PC-9 (cell line): ENCODE data around the gene KIF5C. TPM values are rescaled to one million over a fixed set of nuclear protein-coding genes. Genes with fewer than 3 reads are reported as not detected.
A peak's percentile ranks its signal among the peaks of the same experiment; 100 is the strongest.

Source experiments
- Bru-seq: library from RNA; stranded (reverse); fragments of 400-500 nt; gene quantifications from one replicate; lab custom pipeline; 2021; lab: Mats Ljungman, UMichigan
- BruChase-seq, 2 experiments: library from RNA; stranded (reverse); fragments of 400-500 nt; gene quantifications; one replicate each; lab custom pipeline; 2021; lab: Mats Ljungman, UMichigan
- BruUV-seq: library from RNA; stranded (reverse); fragments of 400-500 nt; replicated peaks from 2 replicates; lab custom pipeline; 2021; lab: Mats Ljungman, UMichigan
- CTCF ChIA-PET: fragments of 300-600 bp; sonication (Branson Sonifier 250); formaldehyde crosslinking; loops from one replicate; lab custom pipeline; 2022; ENCODE audit warnings: antibody characterized with exemption; lab: Charles Lee
- POLR2A ChIA-PET: fragments of 300-600 bp; sonication (Branson Sonifier 250); formaldehyde crosslinking; loops from one replicate; lab custom pipeline; 2022; ENCODE audit warnings: antibody characterized with exemption; ENCODE audit not compliant: unreplicated experiment; lab: Charles Lee
- DNase-seq, 2 experiments: peaks; one replicate each; pipeline versions ENCODE4 v3.0.0 to v3.0.0-alpha.2; 2015 to 2022; ENCODE audit warnings: mixed read lengths in 1 of 2
- H2AFZ ChIP-seq: fragments of 200-600 bp; sonication (generic); 2 replicates; pipeline ENCODE4 v1.8.1; 2017; ENCODE audit warnings: antibody characterized with exemption
- H3F3A ChIP-seq: fragments of 200-600 bp; sonication (generic); 2 replicates; pipeline ENCODE4 v1.8.1; 2017; ENCODE audit warnings: antibody characterized with exemption, mild to moderate bottlenecking, low read depth; ENCODE audit not compliant: insufficient read depth
- H3K27ac ChIP-seq: fragments of 200-600 bp; sonication (generic); 2 replicates; pipeline ENCODE4 v1.6.1; 2016; ENCODE audit warnings: mixed run types
- H3K27me3 ChIP-seq: fragments of 200-600 bp; sonication (generic); 2 replicates; pipeline ENCODE4 v1.6.1; 2016; ENCODE audit warnings: low read depth, mixed run types; ENCODE audit not compliant: insufficient read depth
- H3K36me3 ChIP-seq: fragments of 200-600 bp; sonication (generic); 2 replicates; pipeline ENCODE4 v1.6.1; 2016; ENCODE audit warnings: low read depth, mixed run types
- H3K4me1 ChIP-seq: fragments of 200-600 bp; sonication (generic); replicated peaks from 2 replicates; pipeline ENCODE4 v1.6.1; 2016; ENCODE audit warnings: mixed run types; ENCODE audit not compliant: insufficient read depth
- H3K4me2 ChIP-seq: fragments of 200-600 bp; sonication (generic); 2 replicates; pipeline ENCODE4 v1.6.1; 2017; ENCODE audit warnings: mixed run types
- H3K4me3 ChIP-seq: fragments of 200-600 bp; sonication (generic); 2 replicates; pipeline ENCODE4 v1.6.1; 2016; ENCODE audit warnings: mixed run types
- H3K79me2 ChIP-seq: fragments of 200-600 bp; sonication (generic); 2 replicates; pipeline ENCODE4 v1.6.1; 2017; ENCODE audit warnings: low read depth, mixed run types
- H3K9me2 ChIP-seq: fragments of 200-600 bp; sonication (generic); 2 replicates; pipeline ENCODE4 v1.8.1; 2017; ENCODE audit warnings: mild to moderate bottlenecking; ENCODE audit not compliant: insufficient read depth
- H3K9me3 ChIP-seq: fragments of 200-600 bp; sonication (generic); 2 replicates; pipeline ENCODE4 v1.8.1; 2016; ENCODE audit warnings: low read depth; ENCODE audit not compliant: insufficient read depth
- H4K20me1 ChIP-seq: fragments of 200-600 bp; sonication (generic); 2 replicates; pipeline ENCODE4 v1.8.1; 2017; ENCODE audit not compliant: insufficient read depth
- CTCF ChIP-seq: fragments of 200-600 bp; sonication (generic); conservative IDR thresholded peaks from 2 replicates; pipeline ENCODE4 v1.6.1; 2017; ENCODE audit warnings: mixed run types, antibody characterized with exemption, mild to moderate bottlenecking, moderate library complexity
- EZH2 ChIP-seq: fragments of 200-600 bp; sonication (generic); IDR thresholded peaks from 2 replicates; pipeline ENCODE4 v1.8.0; 2017; ENCODE audit warnings: antibody characterized with exemption, low read depth
- intact Hi-C: fragments of 100-400 bp; cut with micrococcal nuclease; formaldehyde crosslinking; loops from one replicate; pipeline ENCODE4 v1.10.0; 2022; ENCODE audit not compliant: unreplicated experiment
- long read RNA-seq: library from polyadenylated mRNA; stranded (forward); transcript quantifications from one replicate; pipeline ENCODE4 v2.0.0, GENCODE V29; 2022
- total RNA-seq: library from RNA; stranded (reverse); gene quantifications from 2 replicates; pipeline ENCODE4 v1.2.3, GENCODE V29; 2021

The KIF5C gene
- 0.07 and 0.23 TPM in 2 replicates for total RNA-seq
- Bru-seq, nascent RNA, result percentile 14 among the genes with signal in this experiment
- BruChase-seq, experiment 1, labeled RNA remaining after a 2-hour chase, result percentile 15 among the genes with signal in this experiment
- BruChase-seq, experiment 2, labeled RNA remaining after a 6-hour chase, result percentile 15 among the genes with signal in this experiment
- long read RNA-seq, result 0 reads

DNA sequence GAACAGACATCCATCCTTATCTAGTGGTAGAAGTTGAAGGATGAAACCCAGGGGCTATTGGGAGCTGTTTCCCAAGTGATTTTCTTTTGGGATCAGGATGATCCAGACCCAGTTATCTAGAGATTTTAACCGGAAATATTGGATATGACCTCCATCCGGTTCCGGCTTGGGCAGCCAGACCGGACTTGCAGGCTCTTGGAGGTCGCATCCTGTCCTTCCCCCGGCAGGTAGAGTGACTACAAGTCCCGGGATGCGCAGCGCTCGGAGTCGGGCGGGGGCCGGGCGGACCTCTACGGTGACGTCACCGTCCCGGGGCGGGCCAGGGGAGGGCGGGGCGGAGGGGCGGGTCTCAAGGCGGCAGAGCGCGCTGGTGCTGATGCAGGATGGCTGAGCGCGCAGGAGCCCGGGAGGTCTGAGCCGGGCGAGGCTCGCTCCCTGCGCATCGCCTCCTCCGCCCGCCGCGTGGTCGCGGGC, at the start of gene KIF5C:
Gene KIF5C, plus strand, starts transcription at position 360 of the 474 bp plus-strand sequence. CDS start 391 bp downstream, outside the sequence.
- BruUV-seq, result no TSS peak
- CTCF ChIA-PET, result no interaction called here

GRCh38 chr2:148826791-148827190, 48.2 kb upstream of the KIF5C start:
- BruUV-seq, result no TSS peak
- H2AFZ ChIP-seq, result no peak overlapping the region
- H3K36me3 ChIP-seq, result no peaks in the 10 kb centered on the region
- ChIA-PET CTCF (no interaction called here), POLR2A (no interaction called here)
- no peaks in the 10 kb centered on the region for H4K20me1 ChIP-seq
- H3K9me3 ChIP-seq, result no peaks in the 10 kb centered on the region
- H3K9me2 ChIP-seq, result no peaks in the 10 kb centered on the region
- H3K4me2 ChIP-seq, result no peak overlapping the region
- DNase-seq, result no peak
- H3K4me1 ChIP-seq, result no peaks in the 10 kb centered on the region
- intact Hi-C loops, result no loop called here
- H3K27ac ChIP-seq, result no peak overlapping the region
- no peaks in the 10 kb centered on the region for H3F3A ChIP-seq
- no peaks in the 10 kb centered on the region for H3K27me3 ChIP-seq
- H3K4me3 ChIP-seq, result no peak overlapping the region
- no peaks in the 10 kb centered on the region for H3K79me2 ChIP-seq
- TF ChIP-seq CTCF, result no peak
- no peak for TF ChIP-seq EZH2

More for the DNA sequence above, at the start of gene KIF5C:
- 0 out of 2 replicates have a peak, but pooled peaks cover 10% of the 10 kb centered on the region for H3K4me1 ChIP-seq
- H3F3A ChIP-seq, result peaks cover 2% of the 10 kb centered on the region; the same call in 1 of the 2 replicates
- no peaks in the 10 kb centered on the region for H4K20me1 ChIP-seq
- H3K4me3 ChIP-seq, result peak within 1 kb of the TSS; percentile 20; the same call in 1 of the 2 replicates
- H3K79me2 ChIP-seq, result no peaks in the 10 kb centered on the region
- H3K9me3 ChIP-seq, result no peaks in the 10 kb centered on the region
- H3K36me3 ChIP-seq, result no peaks in the 10 kb centered on the region
- peak within 1 kb of the TSS; percentile 60; the same call in 1 of the 2 replicates for H2AFZ ChIP-seq
- no peak within 1 kb of the TSS for H3K27ac ChIP-seq
- peak within 1 kb of the TSS; percentile 77 for H3K4me2 ChIP-seq
- no peaks in the 10 kb centered on the region for H3K27me3 ChIP-seq
- intact Hi-C loops, result loop anchor here (10.0 kb wide), 1 partner anchor 230 kb away; the partner anchor contains the start of gene EPC2
- DNase-seq, result peak; percentile 62 to 66
- TF ChIP-seq CTCF (no peak), EZH2 (no peak)
- POLR2A ChIA-PET, result no interaction called here
- no peaks in the 10 kb centered on the region for H3K9me2 ChIP-seq

GRCh38 chr2:148828941-148829340, 46.1 kb upstream of the KIF5C start:
- no peaks in the 10 kb centered on the region for H3K27me3 ChIP-seq
- no peak for DNase-seq
- ChIA-PET CTCF (no interaction called here), POLR2A (no interaction called here)
- no peak overlapping the region for H3K4me3 ChIP-seq
- no peaks in the 10 kb centered on the region for H3K9me2 ChIP-seq
- H3K27ac ChIP-seq, result no peak overlapping the region
- no peak overlapping the region for H2AFZ ChIP-seq
- BruUV-seq, result no TSS peak
- H3F3A ChIP-seq, result no peaks in the 10 kb centered on the region
- H4K20me1 ChIP-seq, result no peaks in the 10 kb centered on the region
- H3K4me1 ChIP-seq, result no peaks in the 10 kb centered on the region
- TF ChIP-seq CTCF (no peak), EZH2 (no peak)
- H3K4me2 ChIP-seq, result no peak overlapping the region
- no peaks in the 10 kb centered on the region for H3K9me3 ChIP-seq
- no peaks in the 10 kb centered on the region for H3K79me2 ChIP-seq
- no peaks in the 10 kb centered on the region for H3K36me3 ChIP-seq
- intact Hi-C loops, result no loop called here
